GM12891 (cell line): ENCODE data around the gene PRELP. TPM values are rescaled to one million over a fixed set of nuclear protein-coding genes. Genes with fewer than 3 reads are reported as not detected.

Experiments used
- DNase-seq: peaks from one replicate; pipeline ENCODE4 v3.0.0; 2011; ENCODE audit warnings: low spot score; ENCODE audit not compliant: insufficient read length
- FAIRE-seq: peaks from 2 replicates; lab custom pipeline; 2011; peaks lifted over from hg19 to GRCh38; lab: Jason Lieb, UNC
- PAX5 ChIP-seq: IDR thresholded peaks from 2 replicates; pipeline ENCODE4 v1.6.1; 2011; ENCODE audit warnings: low read length, moderate library complexity, mild to moderate bottlenecking; ENCODE audit not compliant: insufficient read depth, severe bottlenecking
- POLR2A ChIP-seq: IDR thresholded peaks from 2 replicates; pipeline ENCODE4 v1.6.1; 2011; ENCODE audit warnings: low read depth, low read length, control low read depth
- POLR2AphosphoS5 ChIP-seq: IDR thresholded peaks from 2 replicates; pipeline ENCODE4 v1.6.1; 2011; ENCODE audit warnings: low read depth, low read length, control low read depth
- POU2F2 ChIP-seq: IDR thresholded peaks from 2 replicates; pipeline ENCODE4 v1.6.1; 2011; ENCODE audit warnings: low read depth, mild to moderate bottlenecking, control low read depth, low read length, moderate library complexity
- SPI1 ChIP-seq: IDR thresholded peaks from 2 replicates; pipeline ENCODE4 v1.6.1; 2011; ENCODE audit warnings: low read depth, low read length, control low read depth
- TAF1 ChIP-seq: IDR thresholded peaks from 2 replicates; pipeline ENCODE4 v1.6.1; 2011; ENCODE audit warnings: low read depth, low read length, control low read depth
- polyA plus RNA-seq: library from polyadenylated mRNA; unstranded; fragments of >200 nt; gene quantifications from one replicate; pipeline ENCODE4 v1.2.1, GENCODE V29; 2012; ENCODE audit warnings: low read depth, missing spikeins, inconsistent platforms; ENCODE audit not compliant: missing spikeins

The PRELP gene
- polyA plus RNA-seq, result not detected

DNA sequence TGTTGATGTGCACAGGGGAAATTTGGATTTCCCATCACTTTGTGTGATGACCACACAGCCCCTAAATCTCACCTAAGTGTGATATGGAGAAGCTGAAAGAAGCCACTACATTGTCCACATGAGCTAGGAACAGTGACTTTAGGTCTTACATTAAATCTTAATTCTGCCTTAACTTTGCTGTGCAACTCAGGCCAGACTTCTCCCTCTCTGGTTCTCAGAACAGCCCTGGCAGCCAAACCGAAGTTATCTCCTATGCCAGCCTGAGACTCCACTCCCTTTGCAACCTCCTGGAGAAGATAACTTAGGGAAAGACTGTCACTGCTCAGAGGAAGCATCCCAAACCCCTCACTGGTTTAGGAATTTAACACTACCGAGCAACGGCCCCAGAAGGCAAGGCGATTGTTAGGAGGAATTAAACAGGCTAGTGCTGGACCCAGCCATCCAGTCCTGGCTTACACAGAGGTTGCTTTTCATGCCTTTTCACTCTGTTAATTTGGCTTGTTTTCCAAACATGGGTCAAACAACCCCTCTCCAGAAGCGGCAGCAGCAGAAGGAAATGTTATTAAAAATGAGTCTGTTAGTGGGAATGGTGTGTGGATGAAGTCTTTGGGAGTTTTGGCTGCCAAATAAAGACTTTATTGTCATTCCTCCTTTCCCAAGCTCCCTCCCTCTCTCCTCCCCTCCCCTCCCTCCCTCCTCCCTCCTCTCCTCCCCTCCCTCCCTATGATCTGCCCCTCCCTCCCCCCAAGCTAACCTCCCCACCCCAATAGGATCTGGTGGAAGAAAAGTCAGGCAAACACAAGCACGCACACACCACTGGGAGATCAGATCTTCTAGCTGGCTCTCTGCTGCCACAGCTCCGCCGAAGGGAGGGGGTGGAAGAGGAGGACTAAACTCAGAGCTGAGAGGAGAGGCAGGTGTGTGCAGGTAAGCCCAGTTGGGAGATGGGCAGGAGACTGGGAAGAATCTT lies at the start of gene PRELP:
PRELP (plus strand) TSS at position 795 of the 970 bp plus-strand sequence. CDS start 7,379 bp downstream, outside the sequence.
- no peak for DNase-seq
- TF ChIP-seq POLR2A (no peak), TAF1 (no peak), SPI1 (no peak), POLR2AphosphoS5 (no peak), POU2F2 (no peak), PAX5 (no peak)
- FAIRE-seq, result no peak

GRCh38 chr1:203426366-203426765 lies 49.2 kb upstream of the PRELP start:
- DNase-seq, result no peak
- no peak for TF ChIP-seq TAF1
- no peak for TF ChIP-seq PAX5
- TF ChIP-seq POU2F2, result no peak
- no peak for TF ChIP-seq SPI1
- TF ChIP-seq POLR2A, result no peak
- TF ChIP-seq POLR2AphosphoS5, result no peak
- FAIRE-seq, result no peak

DNA sequence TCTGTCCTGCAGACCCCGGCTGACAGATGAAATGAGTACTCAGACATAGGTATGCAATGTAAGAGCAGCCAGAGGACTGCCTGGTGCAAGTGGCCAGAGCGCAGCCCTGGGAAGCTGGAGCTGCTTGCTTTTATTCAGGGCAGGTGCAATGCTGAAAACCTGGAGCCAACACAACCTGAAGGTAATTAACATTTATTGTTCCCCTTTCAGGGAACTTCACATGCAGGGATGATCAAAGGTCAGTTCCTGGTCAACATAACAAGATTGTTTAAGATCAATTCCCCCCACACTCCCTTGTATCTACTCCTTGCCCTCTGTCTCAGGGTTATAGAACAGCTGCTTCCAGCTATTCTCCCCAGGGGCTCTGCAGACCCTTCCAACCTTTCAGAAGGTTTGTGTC lies 48.7 kb upstream of the PRELP start:
- no peak for FAIRE-seq
- TF ChIP-seq POU2F2 (no peak), PAX5 (no peak), SPI1 (no peak), POLR2AphosphoS5 (no peak)
- no peak for DNase-seq

- no peak for DNase-seq
- TF ChIP-seq PAX5, result no peak
- TF ChIP-seq POU2F2, result no peak
- no peak for TF ChIP-seq TAF1
- no peak for TF ChIP-seq POLR2AphosphoS5
- FAIRE-seq, result no peak
Observed at GRCh38 chr1:203427451-203427850, 48.2 kb upstream of the PRELP start.

GRCh38 chr1:203428981-203429599 lies 46.5 kb upstream of the PRELP start:
- no peak for FAIRE-seq
- TF ChIP-seq POLR2AphosphoS5, result no peak
- DNase-seq, result no peak

DNA sequence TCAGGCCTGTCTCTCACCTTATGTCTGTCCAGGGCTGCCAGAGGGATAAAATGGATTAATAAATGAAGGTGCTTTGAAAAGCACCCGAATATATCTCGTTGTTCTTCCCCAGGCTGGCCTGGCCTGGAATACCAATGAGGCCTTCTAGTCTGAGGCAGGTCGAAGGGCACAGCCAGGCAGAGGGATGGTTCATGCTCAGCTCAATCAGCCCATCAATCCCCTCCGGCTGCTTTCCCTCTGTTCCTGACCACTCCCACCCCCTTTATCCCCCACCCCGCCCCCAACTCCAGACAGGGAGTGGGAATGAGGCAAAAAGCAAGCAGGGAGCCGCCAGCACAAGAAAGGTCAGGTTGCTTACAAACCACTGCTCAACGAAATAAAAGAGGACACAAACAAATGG lies 40.0 kb upstream of the PRELP start:
- FAIRE-seq (no peak), DNase-seq (no peak)
- TF ChIP-seq PAX5, result no peak
- TF ChIP-seq POLR2AphosphoS5, result no peak

DNA sequence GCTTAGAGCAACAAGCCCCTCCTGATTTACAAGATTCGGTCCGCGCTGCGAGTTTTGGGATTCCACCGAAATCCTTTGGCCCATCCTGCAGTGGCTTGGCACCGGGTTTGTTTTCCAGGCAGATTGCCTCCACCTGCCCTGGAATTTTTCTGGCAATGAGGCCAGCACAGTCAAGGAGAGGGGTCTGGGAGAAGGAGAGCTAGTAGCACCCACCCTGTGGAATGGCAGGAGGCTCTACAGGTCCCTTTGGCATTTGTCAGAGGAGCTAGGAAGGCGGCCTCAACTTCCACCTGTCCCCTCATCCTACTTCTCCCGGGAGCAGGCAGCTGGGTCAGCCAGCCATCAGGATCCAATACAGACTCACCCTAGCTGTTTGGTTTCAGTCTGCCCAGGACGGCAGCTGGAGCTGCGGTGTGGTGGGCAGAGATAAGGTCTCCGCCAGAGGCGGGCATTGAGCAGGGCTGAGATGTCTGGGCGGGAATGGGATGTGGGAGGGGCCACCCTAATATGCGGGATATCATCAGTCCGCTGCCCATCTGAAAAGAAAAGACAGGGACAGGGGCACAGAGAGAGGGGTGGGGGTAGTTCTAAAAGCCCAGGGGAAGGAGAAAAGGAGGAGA lies 37.8 kb upstream of the PRELP start:
- no peak for TF ChIP-seq POLR2AphosphoS5
- no peak for TF ChIP-seq PAX5
- TF ChIP-seq TAF1, result no peak
- no peak for TF ChIP-seq POU2F2
- TF ChIP-seq POLR2A, result no peak
- TF ChIP-seq SPI1, result no peak
- DNase-seq (no peak), FAIRE-seq (no peak)

DNA sequence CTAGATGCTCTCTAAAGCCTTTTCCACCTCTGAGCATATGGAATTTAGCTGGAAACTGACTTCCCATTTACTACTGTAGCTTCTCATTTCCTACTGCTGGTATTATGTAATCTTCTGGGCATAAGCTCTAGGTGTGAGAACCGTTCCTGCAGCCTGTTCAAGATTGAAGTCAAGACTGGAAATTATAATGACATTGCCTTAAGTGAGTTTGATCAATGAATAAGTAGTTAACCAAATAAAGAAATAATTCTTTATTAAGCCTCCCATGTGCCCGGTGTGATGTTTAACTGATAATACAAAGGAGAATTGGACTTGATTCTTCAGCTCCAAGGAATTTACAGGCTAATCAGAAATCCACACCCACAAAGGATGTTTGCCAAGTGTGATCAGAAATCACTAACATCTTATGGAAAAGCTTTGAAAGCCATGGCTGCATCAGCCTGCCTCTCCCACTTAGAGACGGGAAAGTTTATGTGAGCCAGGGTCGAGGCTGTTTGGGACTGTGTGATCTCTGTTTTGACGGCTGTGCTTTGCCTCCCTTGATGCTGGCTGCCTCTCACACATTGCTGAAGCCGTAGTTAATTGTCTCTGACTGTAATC lies 36.4 kb upstream of the PRELP start:
- no peak for FAIRE-seq
- TF ChIP-seq PAX5, result no peak
- no peak for TF ChIP-seq SPI1
- no peak for TF ChIP-seq TAF1
- TF ChIP-seq POU2F2, result no peak
- no peak for TF ChIP-seq POLR2AphosphoS5
- no peak for TF ChIP-seq POLR2A

DNA sequence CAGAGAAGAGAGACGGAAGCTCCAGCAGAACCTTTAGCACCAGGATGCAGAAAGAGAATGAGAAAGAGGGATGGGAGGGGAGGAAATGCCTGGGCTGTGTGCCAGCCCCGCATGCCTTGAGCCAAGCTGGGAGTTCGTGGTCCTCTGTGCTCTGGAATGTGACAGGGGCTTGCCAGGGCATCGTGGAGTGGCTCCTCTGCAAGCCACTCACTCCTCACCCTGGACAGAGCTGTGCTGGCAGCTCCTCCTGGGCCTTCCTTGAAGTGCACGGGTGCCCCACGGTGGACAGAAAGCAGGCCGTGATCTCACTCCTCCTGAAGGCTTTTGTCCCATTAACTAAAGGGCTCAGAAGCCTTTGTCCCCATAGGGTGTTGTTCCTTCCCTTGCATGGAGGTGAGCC lies 34.8 kb upstream of the PRELP start:
- no peak for TF ChIP-seq PAX5
- no peak for TF ChIP-seq POLR2AphosphoS5
- TF ChIP-seq TAF1, result no peak
- TF ChIP-seq POU2F2, result no peak
- no peak for TF ChIP-seq POLR2A
- TF ChIP-seq SPI1, result no peak
- FAIRE-seq (no peak), DNase-seq (no peak)

More for the DNA sequence above, 36.4 kb upstream of the PRELP start:
- no peak for DNase-seq
